Sigmoid colon (tissue), 7 donors: ENCODE data around the gene STK32B. TPM values are rescaled to one million over a fixed set of nuclear protein-coding genes. Genes with fewer than 3 reads are reported as not detected.

Experiments
- DNase-seq: peaks from one replicate; pipeline ENCODE4 v3.0.0-alpha.2; 2019
- H3K27ac ChIP-seq, 4 donors: fragments of 200-600 bp; sonication (generic); one replicate each; pipeline ENCODE4 v1.5.1; 2016 to 2019; ENCODE audit warnings: mild to moderate bottlenecking in 1 of 4
- H3K27me3 ChIP-seq, 3 donors: fragments of 200-600 bp; sonication (generic); one replicate each; pipeline ENCODE4 v1.5.1; 2019; ENCODE audit warnings: mild to moderate bottlenecking in 1 of 3
- H3K36me3 ChIP-seq, 4 donors: fragments of 200-600 bp; sonication (generic); one replicate each; pipeline ENCODE4 v1.5.1; 2016 to 2019
- H3K4me1 ChIP-seq, 4 donors: fragments of 200-600 bp; sonication (generic); one replicate each; pipeline ENCODE4 v1.5.1; 2017 to 2019
- H3K4me3 ChIP-seq, 4 donors: fragments of 200-600 bp; sonication (generic); one replicate each; pipeline ENCODE4 v1.5.1; 2017 to 2019; ENCODE audit warnings: mild to moderate bottlenecking in 2 of 4, moderate library complexity in 1 of 4
- H3K9me3 ChIP-seq, 4 donors: fragments of 200-600 bp in 3 of 4; sonication (generic) in 3 of 4; one replicate each; pipeline versions ENCODE4 v1.5.1 to v1.6.1; 2013 to 2019
- CTCF ChIP-seq, 4 experiments: fragments of 450-650 bp in 3 of 4; fragments of 200-600 bp in 1 of 4; IDR thresholded peaks; one replicate each; pipeline ENCODE4 v1.5.1; 2016 to 2019; ENCODE audit warnings: antibody characterized with exemption in 4 of 4, mild to moderate bottlenecking in 3 of 4, moderate library complexity in 2 of 4
- EP300 ChIP-seq, 4 donors: sonication (generic); formaldehyde crosslinking; IDR thresholded peaks; one replicate each; pipeline ENCODE4 v1.6.1; 2017; ENCODE audit warnings: antibody characterized with exemption in 4 of 4
- POLR2A ChIP-seq, 2 donors: fragments of 450-650 bp; IDR thresholded peaks; one replicate each; pipeline ENCODE4 v1.6.1; 2016; ENCODE audit warnings: antibody characterized with exemption in 2 of 2, mild to moderate bottlenecking in 2 of 2, moderate library complexity in 2 of 2
- POLR2AphosphoS5 ChIP-seq, 4 donors: sonication (generic); formaldehyde crosslinking; IDR thresholded peaks; one replicate each; pipeline ENCODE4 v1.6.1; 2017; ENCODE audit warnings: antibody characterized with exemption in 4 of 4
- WGBS, 2 donors: extraction: QIAGEN DNeasy Blood & Tissue Kit; methylation state at CpG; one replicate each; pipeline ENCODE4 v1.1.7; 2013; 5-methylcytosine and 5-hydroxymethylcytosine counted together
- intact Hi-C: fragments of 100-400 bp; cut with DNase I; formaldehyde crosslinking; loops from one replicate; pipeline ENCODE4 v1.15.1; 2023
- polyA plus RNA-seq, 3 donors: library from polyadenylated mRNA; stranded (reverse); fragments of 200-250 nt; gene quantifications; one replicate each; pipeline ENCODE4 v1.2.3, GENCODE V29; 2013
- total RNA-seq, 4 donors: library from RNA; depleted of rRNA; stranded (reverse); fragments of >200 nt; gene quantifications; one replicate each; pipeline ENCODE4 v1.1.0, GENCODE V29; 2016
- donor health status: healthy with polysubstance abuse.
- donor health status: Bipolar disorder and iron deficiency.
- donor health status: healthy.

The STK32B gene
- total and polyA plus RNA-seq, 7 donors = 0.23 to 3.9 (median 1.8) TPM

GRCh38 chr4:5416637-5417036 is 365.4 kb downstream of the STK32B start:
- intact Hi-C loops = no loop called here
- no peak for TF ChIP-seq CTCF (IDR thresholded peaks at IDR 0.05)
- TF ChIP-seq POLR2AphosphoS5 (IDR thresholded peaks at IDR 0.05) = no peak
- TF ChIP-seq POLR2A (IDR thresholded peaks at IDR 0.05) = no peak
- no peak for TF ChIP-seq EP300 (IDR thresholded peaks at IDR 0.05)
- H3K27me3 ChIP-seq = no peaks in the 10 kb centered on the region
- no peaks in the 10 kb centered on the region for H3K4me1 ChIP-seq
- peaks cover 0 to 12% (median 5%) of the 10 kb centered on the region in 4 donors for H3K9me3 ChIP-seq
- WGBS, 2 donors = 67 to 90% methylated on average over 7 of the region's 7 CpGs
- H3K36me3 ChIP-seq = no peaks in the 10 kb centered on the region
- DNase-seq = no peak
- no peak overlapping the region for H3K4me3 ChIP-seq
- H3K27ac ChIP-seq = no peak overlapping the region

- intact Hi-C loops = no loop called here
- no peak overlapping the region for H3K27ac ChIP-seq
- DNase-seq = no peak
- no peaks in the 10 kb centered on the region for H3K36me3 ChIP-seq
- no peaks in the 10 kb centered on the region for H3K4me1 ChIP-seq
- WGBS, 2 donors = 82 to 87% methylated on average over 6 of the region's 6 CpGs
- no peaks in the 10 kb centered on the region for H3K27me3 ChIP-seq
- H3K9me3 ChIP-seq = peaks cover 0 to 12% (median 5%) of the 10 kb centered on the region in 4 donors
- no peak for TF ChIP-seq CTCF (IDR thresholded peaks at IDR 0.05)
- TF ChIP-seq POLR2A (IDR thresholded peaks at IDR 0.05) = no peak
- TF ChIP-seq EP300 (IDR thresholded peaks at IDR 0.05) = no peak
- no peak for TF ChIP-seq POLR2AphosphoS5 (IDR thresholded peaks at IDR 0.05)
- no peak overlapping the region for H3K4me3 ChIP-seq
Measured at GRCh38 chr4:5420266-5420665, 369.0 kb downstream of the STK32B start.

GRCh38 chr4:5421416-5421815 is 370.1 kb downstream of the STK32B start:
- no peak overlapping the region for H3K4me3 ChIP-seq
- intact Hi-C loops = no loop called here
- H3K27me3 ChIP-seq = no peaks in the 10 kb centered on the region
- WGBS, 2 donors = 54 to 82% methylated on average over 3 of the region's 3 CpGs
- no peaks in the 10 kb centered on the region for H3K4me1 ChIP-seq
- no peak overlapping the region for H3K27ac ChIP-seq
- H3K9me3 ChIP-seq = peaks cover 0 to 12% (median 5%) of the 10 kb centered on the region in 4 donors
- TF ChIP-seq EP300 (IDR thresholded peaks at IDR 0.05) (no peak), POLR2A (IDR thresholded peaks at IDR 0.05) (no peak), CTCF (IDR thresholded peaks at IDR 0.05) (no peak), POLR2AphosphoS5 (IDR thresholded peaks at IDR 0.05) (no peak)
- DNase-seq = no peak
- H3K36me3 ChIP-seq = no peaks in the 10 kb centered on the region

- Histone ChIP-seq H3K4me1 (no peaks in the 10 kb centered on the region), H3K36me3 (no peaks in the 10 kb centered on the region), H3K9me3 (peaks cover 0 to 8% (median 2%) of the 10 kb centered on the region in 4 donors), H3K4me3 (no peak overlapping the region), H3K27me3 (no peaks in the 10 kb centered on the region), H3K27ac (no peak overlapping the region)
- DNase-seq = no peak
- TF ChIP-seq CTCF (IDR thresholded peaks at IDR 0.05) = no peak
- no peak for TF ChIP-seq POLR2A (IDR thresholded peaks at IDR 0.05)
- TF ChIP-seq POLR2AphosphoS5 (IDR thresholded peaks at IDR 0.05) = no peak
- no peak for TF ChIP-seq EP300 (IDR thresholded peaks at IDR 0.05)
- 64 to 72% methylated on average over 2 of the region's 2 CpGs for WGBS, 2 donors
- intact Hi-C loops = no loop called here
Measured at GRCh38 chr4:5422195-5422594, 370.9 kb downstream of the STK32B start.

GRCh38 chr4:5423670-5424069 is 372.4 kb downstream of the STK32B start:
- intact Hi-C loops = no loop called here

More at GRCh38 chr4:5423670-5424069, 372.4 kb downstream of the STK32B start:
- Histone ChIP-seq H3K4me3 (no peak overlapping the region), H3K36me3 (no peaks in the 10 kb centered on the region), H3K27ac (no peak overlapping the region), H3K9me3 (no peaks in the 10 kb centered on the region), H3K27me3 (no peaks in the 10 kb centered on the region), H3K4me1 (no peaks in the 10 kb centered on the region)
- no peak for TF ChIP-seq POLR2AphosphoS5 (IDR thresholded peaks at IDR 0.05)
- TF ChIP-seq POLR2A (IDR thresholded peaks at IDR 0.05) = no peak
- no peak for TF ChIP-seq EP300 (IDR thresholded peaks at IDR 0.05)
- no peak for TF ChIP-seq CTCF (IDR thresholded peaks at IDR 0.05)
- DNase-seq = no peak
- WGBS, 2 donors = 81 to 90% methylated on average over 6 of the region's 6 CpGs
